GM19238 (cell line): ENCODE measurements around the gene PGAP6.
"Not testable (repeated sequence)": the region's sequence is repeated elsewhere in the genome, so short reads cannot be mapped to it uniquely, and the experiment has no call there.

Source experiments
- DNase-seq: peaks from one replicate; pipeline ENCODE4 v3.0.0; 2011; ENCODE audit warnings: low spot score; ENCODE audit not compliant: insufficient read length

PGAP6 gene, protein sequence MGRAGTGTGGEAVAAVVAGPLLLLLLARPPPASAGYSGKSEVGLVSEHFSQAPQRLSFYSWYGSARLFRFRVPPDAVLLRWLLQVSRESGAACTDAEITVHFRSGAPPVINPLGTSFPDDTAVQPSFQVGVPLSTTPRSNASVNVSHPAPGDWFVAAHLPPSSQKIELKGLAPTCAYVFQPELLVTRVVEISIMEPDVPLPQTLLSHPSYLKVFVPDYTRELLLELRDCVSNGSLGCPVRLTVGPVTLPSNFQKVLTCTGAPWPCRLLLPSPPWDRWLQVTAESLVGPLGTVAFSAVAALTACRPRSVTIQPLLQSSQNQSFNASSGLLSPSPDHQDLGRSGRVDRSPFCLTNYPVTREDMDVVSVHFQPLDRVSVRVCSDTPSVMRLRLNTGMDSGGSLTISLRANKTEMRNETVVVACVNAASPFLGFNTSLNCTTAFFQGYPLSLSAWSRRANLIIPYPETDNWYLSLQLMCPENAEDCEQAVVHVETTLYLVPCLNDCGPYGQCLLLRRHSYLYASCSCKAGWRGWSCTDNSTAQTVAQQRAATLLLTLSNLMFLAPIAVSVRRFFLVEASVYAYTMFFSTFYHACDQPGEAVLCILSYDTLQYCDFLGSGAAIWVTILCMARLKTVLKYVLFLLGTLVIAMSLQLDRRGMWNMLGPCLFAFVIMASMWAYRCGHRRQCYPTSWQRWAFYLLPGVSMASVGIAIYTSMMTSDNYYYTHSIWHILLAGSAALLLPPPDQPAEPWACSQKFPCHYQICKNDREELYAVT

DNA sequence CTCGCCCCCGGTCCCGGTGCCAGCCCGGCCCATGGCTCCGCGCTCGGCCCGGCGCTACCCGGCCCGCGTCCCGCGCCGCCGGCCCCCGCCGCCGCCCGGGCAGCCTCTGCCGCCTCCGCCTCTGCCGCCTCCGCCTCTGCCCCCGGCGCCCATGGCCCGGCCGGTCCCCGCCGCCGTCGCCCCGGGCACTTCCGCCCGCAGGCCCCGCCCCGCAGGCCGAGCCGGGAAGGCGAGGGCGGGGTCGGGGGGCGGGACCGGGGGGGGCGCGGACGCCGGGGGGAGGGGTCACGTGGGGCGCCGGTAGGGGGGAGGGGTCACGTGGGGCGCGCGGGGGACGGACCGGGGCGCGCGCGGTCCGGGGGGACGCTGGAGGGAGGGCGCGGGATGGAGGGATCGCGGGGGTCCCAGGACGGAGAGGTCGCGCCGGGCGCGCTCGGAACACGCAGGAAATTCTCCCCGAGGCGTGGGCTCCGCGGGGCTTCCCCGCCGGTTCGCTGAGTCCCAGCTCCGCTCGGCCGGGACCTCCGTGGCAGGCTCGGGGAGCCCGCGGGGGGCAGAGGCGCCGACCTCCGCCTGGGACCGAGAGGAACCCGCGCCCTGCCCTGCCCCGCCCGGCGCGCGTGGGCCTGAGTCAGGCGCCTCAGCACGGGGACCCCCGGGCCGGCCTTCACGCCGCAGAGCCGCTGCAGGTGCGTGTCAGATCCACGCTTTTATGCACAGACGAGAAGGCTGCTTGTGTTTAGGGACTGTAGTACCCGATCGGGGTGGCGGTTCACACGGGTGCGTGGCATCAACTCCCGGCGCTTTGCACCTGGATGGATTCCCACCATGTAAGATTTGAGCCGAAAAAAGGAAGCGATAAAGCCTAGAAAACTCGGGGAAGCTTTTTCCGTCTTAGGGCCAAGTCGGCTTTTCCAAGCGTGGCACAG, at the start of gene PGAP6:
PGAP6 (minus strand) TSS at position 190 of the 929 bp plus-strand sequence; CDS start at position 33, 157 bp downstream.
- peak; percentile 93 for DNase-seq

- no peak for DNase-seq
These were observed 49.1 kb upstream of the PGAP6 start for GRCh38 chr16:430904-431303.

DNA sequence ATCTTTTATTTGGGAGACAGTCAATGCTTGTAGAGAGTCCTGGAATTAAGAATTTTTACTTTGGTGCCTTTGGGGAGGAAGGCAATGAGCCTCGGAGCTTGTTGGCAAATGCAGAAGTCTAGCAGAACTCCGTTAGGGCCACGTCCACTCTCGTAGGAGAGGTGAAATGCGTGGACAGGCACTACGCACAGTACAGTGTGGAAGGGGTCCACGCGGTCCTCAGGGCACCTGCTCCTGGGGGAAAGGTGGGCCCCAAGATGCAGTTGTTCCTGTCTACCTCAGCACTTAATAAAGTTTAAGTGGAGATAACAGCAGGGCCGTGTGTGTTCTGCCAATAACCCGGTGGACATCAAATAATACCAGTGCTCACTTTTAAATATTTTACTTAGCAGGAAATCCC, 45.5 kb upstream of the PGAP6 start:
- DNase-seq, result no peak

DNA sequence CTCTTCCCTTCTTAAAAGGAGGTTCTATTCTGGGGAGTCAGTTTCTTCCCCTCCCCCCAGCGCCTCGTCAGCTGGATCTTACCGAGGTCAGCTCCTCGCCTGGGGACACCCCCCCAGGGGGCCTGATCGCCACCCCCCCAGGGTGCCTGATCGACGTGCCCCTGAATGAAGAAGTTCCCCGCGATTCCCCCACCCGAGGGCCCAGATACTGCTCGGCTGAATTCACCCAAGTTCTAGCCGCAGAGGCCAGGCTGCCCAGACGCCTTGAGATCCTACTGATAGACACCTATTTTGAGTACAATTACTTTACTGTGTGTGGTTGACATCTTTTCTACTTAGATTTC, 45.1 kb upstream of the PGAP6 start:
- DNase-seq, result no peak

DNA sequence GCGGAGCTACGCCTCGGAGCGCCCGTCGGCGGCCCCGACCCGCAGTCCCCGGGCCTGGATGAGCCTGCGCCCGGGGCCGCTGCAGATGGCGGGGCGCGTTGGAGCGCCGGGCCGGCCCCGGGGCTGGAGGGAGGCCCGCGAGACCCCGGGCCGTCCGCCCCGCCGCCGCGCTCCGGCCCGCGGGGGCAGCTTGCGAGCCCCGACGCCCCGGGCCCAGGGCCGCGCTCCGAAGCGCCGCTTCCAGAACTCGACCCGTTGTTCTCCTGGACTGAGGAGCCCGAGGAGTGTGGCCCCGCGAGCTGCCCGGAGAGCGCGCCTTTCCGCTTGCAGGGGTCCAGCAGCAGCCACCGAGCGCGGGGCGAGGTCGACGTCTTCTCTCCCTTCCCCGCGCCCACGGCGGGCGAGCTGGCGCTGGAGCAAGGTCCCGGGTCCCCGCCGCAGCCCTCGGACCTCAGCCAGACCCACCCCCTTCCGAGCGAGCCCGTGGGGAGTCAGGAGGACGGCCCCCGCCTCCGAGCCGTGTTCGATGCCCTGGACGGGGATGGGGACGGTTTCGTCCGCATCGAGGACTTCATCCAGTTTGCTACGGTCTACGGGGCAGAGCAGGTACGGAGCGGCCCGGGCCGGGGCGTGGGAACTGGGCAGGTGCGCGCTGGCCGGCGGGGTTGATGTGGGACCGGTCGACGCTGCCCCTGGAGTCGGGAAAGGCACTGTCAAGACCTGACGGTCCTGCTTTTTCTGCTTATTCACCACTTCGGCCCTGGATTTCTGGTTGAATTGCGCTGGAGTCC, 44.5 kb upstream of the PGAP6 start:
- peak; percentile 36 for DNase-seq

DNA sequence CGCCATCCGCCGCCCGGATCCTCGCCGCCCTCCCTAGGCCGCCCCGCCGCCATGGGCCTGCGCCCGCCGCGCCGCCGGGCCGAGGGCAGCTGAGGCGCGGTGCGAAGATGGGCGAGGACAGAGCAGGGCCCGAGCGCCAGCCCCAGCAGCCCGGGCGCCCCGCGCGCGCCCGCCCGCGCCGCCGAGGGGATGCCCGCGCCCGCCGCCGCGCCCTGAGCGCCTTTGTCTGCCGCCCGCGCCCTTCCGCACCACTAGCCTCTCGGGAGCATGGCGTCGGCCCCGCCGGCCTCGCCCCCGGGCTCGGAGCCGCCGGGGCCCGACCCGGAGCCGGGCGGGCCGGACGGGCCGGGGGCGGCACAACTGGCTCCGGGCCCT, 43.9 kb upstream of the PGAP6 start:
- DNase-seq, result no peak

- peak; percentile 98 for DNase-seq
These were observed 43.4 kb upstream of the PGAP6 start, which contains the start of gene RAB11FIP3 for GRCh38 chr16:425082-425718. TSS of gene RAB11FIP3 (plus strand) at chr16:425649. CDS start at chr16:426007, 358 bp downstream.

GRCh38 chr16:424623-425081, 42.9 kb upstream of the PGAP6 start:
- no peak for DNase-seq

DNA sequence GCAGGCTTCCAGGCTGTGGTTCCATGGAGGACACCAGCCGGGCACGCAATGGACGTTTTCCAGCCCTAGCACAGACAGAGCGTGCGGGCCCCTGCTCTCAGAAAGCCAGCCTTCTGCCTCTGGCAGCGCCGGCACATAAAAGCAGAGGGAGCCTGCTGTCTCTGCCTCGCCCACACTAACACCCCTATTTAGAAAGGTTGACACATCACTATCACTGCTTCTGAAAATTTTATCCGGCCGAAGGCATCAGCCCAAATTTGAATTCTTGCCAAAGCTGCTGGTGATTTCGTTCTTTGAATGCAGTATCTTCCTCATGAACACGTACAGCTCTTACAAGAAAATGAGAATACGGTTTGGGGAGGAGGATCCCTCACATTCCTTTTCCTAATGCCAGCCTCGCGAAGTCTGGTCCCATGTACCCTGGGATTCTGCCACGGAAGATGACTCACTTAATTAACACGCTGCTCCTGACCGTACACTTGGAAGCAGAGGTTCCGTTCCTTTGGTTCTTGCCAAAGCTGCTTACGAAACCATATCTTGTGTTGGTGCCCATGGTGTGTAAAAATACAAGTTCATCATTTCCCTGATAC, 42.4 kb upstream of the PGAP6 start:
- no peak for DNase-seq

DNA sequence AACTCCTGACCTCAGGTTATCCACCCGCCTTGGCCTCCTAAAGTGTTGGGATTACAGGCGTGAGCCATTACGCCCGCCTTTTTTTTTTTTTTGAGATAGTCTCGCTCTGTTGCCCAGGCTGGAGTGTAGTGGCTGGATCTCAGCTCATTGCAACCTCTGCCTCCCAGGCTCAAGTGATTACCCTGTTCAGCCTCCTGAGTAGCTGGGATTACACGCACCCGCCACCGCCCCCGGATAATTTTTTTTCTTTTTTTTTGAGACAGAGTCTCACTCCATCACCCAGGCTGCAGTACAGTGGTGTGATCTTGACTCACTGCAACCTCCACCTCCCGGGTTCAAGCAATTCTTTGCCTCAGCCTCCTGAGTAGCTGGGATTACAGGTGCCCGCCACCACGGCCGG, 40.4 kb upstream of the PGAP6 start:
- not testable (repeated sequence) for DNase-seq

DNA sequence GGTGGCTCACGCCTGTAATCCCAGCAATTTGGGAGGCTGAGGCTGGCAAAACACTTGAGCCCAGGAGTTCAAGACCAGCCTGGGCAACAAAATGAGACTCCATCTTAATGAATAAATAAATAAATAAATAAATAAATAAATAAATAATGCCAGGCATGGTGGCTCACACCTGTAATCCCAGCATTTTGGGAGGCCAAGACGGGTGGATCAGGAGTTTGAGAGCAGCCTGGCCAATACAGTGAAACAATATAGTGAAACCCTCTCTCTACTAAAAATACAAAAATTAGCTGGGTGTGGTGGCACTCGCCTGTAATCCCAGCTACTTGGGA, 33.4 kb upstream of the PGAP6 start:
- not testable (repeated sequence) for DNase-seq

DNA sequence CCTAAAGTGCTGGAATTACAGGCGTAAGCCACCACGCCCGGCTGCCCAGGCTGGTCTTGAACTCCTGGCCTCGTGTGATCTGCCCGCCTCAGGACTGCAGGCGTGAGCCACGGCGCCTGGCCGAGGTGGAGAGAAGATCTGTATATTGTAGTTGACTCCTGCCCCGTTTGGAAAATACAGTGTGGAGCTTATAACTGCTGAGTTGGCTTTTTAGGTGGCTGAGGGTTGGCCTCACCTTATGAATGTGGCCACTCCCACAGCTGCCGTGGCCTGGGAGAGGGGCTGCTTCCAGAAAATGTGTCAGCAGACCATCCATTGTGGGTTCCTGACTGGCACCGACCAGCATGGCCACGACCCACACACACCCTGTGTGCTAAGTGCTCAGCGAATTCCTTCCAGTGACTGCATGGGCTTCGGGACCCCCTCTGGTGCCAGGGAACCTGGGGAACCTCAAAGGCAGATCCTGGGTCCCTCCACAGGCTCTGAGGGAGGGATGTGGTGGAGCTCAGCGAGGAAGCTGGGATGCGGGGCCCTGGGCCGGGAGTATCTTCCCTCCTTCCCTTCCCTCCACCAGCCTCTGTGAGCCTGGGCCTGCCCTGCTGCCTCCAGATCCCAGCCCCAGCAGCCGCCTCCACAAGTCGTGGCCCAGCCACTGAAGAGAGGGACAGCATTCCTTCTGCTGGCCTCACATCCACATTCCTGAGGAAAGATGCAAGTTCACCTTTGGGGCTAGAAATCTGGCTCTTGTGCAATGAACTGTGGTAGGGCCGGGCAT, 32.8 kb upstream of the PGAP6 start:
- no peak for DNase-seq

- DNase-seq, result no peak
These were observed 29.9 kb upstream of the PGAP6 start for GRCh38 chr16:411576-412265.

- no peak for DNase-seq
These were observed 28.9 kb upstream of the PGAP6 start for GRCh38 chr16:410516-411178.

- no peak for DNase-seq
These were observed 25.5 kb upstream of the PGAP6 start for GRCh38 chr16:407253-407652.

GRCh38 chr16:405548-406506, 24.0 kb upstream of the PGAP6 start:
- no peak for DNase-seq

DNA sequence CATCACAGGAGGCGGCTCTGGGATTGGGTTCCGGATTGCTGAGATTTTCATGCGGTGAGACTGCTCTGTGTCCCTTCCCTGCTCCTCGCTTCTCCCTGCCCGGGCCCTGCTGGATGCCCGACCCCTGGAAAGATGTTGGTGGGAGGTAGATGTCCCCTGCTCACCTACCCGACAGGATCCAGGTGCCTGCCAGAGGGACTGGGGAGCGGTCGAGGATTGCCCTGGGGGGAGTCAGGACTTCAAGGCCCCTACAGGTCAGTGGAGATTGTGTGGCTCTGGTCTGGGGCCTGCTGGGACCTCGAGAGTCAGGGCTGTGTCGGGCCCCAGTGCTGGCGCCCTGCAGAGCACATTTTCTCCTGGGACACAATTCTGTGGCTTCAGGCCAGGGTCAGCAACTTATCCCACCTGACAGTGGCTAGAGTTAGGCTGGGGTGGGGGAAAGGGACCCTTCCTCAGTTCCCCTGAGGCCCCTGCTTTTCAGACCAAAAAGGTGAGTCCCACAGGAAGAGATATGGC, 23.3 kb upstream of the PGAP6 start:
- DNase-seq, result no peak
